Cardiac septum (tissue), 1 donor: ENCODE measurements around the gene PDE9A. TPM values are rescaled to one million over a fixed set of nuclear protein-coding genes. Genes with fewer than 3 reads are reported as not detected.

Experiments
- DNase-seq: peaks from one replicate; pipeline ENCODE4 v3.0.0-alpha.2; 2020; ENCODE audit warnings: low spot score
- intact Hi-C: fragments of 100-400 bp; cut with DNase I; formaldehyde crosslinking; loops from one replicate; pipeline ENCODE4 v1.14.0; 2022
- total RNA-seq: library from RNA; stranded (reverse); fragmentation: NEBNext Ultra II Directional; extraction: Animal tissue kit (Norgen Biotek cat#: 25700); gene quantifications from one replicate; pipeline ENCODE4 v1.2.1, GENCODE V29; 2021
- donor health status: DM: no; HTN: no; CAD: no.

Gene PDE9A
- total RNA-seq, 1 donor from 2014 or later = 1.1 TPM

DNA sequence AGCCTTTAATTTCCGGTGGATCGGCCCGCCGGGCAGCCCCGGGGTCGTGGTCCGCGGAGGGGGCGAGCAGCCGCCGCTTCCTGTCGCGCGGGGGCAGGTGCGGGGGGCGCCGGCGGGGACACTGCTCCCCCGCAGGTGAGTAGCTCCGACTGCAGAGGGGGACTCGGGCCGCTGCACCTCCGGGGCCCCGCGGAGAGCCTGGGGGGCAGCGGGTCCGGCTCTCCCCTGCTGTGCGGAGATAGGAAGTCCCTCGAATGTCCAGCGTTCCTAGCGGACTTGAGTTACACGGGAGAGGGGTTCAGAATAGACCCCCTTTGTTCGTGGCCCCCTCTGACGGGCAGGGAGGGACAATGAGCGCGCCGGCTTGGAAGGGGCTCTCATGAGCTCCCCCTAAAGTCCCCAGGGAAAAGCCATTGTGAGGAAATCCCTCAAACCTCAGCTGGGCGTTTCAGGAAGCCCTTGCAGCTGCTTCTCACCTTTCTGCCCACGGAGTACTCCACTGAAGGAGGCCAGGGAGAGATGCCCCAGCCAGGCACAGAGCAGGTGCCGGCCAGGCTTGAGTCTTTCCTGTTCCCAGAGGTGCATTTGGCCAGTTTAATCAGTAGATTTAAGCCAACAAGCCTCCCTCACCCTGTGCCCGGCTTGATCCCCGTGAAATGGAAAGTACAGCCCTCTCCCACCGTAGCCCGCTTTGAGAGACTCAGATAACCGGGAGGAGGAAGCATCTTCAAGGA is 925 bp downstream of the PDE9A start:
- DNase-seq = no peak
- intact Hi-C loops = loop anchor here (5.0 to 10.0 kb wide), 2 partner anchors 70 to 163 kb away; no protein-coding TSS in a partner anchor

DNA sequence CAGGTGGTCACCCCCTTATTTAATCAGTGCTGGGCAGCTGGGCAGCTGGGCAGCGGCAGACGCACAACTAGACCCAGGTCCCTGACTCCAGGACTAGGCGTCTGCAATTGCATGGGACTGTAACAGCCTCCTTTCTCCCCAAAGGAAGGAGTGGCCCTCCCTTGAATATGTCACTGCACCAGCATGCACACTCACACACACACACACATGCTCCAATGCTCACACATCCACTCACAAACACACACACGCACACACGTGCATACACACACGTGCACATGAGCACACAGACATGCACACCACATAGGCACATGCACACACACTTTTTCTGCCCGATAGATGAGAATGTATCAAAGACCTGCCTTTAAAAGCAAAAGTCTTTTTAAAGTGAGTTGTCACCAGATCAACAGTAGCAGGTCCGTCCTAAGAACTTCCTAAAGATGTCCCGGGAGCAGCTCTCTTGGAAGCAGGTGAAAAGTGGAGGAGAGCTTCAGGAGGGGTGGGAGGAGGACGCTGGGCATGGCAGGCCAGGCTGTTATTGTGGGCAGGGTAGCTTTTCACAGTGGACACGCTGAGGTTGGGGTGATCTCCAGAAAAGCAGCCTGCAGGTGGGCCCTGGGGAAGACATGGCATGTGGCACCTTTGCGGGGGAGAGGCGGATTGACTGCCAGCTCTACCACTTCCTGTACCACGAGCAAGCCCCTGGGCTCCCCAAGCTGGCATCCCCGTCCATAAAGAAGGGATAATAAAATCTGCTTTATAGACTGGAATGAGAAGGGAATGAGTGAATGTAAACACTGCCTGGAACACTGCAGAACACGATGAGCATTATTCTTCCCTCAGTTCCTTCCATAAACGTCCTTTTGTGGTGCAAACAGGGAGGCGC is 1.7 kb downstream of the PDE9A start:
- no peak for DNase-seq
- intact Hi-C loops = loop anchor here (5.0 to 10.0 kb wide), 2 partner anchors 70 to 162 kb away; no protein-coding TSS in a partner anchor

DNA sequence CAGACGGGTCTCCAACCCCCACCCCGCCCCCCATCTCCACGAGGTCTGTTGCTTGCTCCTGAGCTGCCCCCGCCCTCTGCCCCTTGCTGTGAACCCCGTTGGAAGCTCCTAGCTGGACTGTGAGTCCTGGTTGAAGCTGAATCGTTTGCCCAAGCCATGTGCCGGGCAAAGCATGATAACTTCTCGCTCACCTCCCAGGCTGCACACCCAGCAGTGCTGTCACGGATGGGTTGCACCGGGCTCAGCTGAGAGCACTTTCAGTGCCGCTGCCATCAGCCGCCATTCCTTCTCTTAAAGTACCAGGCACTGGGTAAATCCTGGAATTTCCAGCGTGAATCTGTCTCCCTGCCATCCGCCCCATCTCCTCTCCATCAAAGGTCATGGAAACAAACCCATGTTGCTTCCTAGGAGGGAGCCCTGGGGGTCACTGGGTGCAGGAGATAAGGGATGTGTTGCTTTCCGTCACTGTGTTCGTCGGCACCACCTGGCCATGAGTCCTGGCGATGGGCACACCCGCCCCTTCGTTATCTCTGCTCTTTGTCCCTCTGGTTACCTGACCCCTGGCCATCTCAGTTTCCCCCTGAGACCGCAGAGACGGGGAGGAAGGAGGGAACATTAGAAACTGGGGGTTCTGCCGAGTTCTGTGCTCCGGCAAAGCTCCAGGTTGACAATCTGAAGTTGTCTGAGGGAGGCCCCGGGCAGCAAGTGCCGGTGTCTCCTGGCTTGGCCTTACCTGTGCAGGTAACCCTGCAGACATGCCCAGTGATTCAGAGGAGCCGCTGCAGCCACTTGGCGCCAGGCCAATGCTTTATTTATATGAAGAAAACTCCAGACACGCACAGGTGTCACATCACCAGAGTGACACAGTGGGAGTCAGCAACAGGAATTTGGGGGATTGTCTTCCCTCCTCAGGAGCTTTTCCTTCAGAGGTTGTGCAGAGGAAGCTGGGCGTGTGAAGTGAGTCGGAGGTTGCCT is 2.7 kb downstream of the PDE9A start:
- intact Hi-C loops = loop anchor here (10.0 kb wide), 1 partner anchor 69 kb away; no protein-coding TSS in a partner anchor

DNA sequence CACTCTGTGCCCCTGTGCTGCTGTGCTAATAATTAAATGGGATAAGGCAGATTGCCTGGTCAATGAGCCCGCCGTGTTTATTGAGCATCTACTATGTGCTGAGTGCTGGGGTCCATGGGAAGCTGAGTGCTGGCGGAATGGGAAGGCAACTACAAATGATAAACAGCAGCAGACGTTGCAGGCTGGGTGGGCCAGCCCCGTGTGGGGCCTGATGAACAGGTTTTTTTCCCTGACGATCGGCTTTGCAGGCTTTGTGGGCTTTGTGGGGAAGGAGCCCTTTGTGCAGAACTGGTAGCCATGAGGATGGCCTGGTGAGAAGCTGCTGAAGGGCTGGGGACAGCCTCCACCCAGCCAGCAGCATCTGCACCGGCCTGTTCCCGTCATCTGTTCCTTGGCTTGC is 3.5 kb downstream of the PDE9A start:
- no peak for DNase-seq
- intact Hi-C loops = loop anchor here (10.0 kb wide), 1 partner anchor 68 kb away; no protein-coding TSS in a partner anchor

More for the DNA sequence above, 2.7 kb downstream of the PDE9A start:
- DNase-seq = no peak

DNA sequence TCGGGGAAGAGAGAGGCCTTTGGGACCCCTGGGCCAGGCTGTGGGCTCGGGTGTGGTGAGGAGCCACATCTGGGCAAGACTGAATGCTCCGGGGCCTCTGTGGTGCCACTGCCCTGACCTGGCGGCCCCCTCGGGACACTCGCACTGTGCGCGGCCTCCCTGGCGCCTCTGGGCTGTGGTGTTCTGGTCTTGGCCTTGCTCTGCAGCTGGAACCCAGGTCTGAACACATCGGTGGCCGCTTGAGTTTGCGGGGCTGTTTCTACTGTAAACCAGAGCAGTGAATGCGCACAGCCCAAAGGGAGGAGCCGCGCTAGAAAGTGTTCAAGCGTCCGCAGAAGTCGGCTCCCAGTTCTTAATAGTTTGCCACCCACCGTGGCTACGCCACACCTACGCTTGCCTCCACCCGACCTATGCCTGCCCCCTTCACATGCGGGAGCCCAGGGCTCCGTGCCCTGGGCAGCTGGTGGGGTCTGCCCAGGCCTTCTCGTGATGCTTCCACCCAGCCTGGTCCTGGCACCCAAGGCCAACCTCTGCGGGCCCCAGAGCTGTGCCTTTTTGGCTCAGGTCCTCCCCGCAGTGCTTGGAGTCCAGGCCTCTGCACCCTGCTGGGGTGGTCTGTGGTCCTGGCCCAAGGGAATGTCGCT is 4.4 kb downstream of the PDE9A start:
- DNase-seq = no peak
- intact Hi-C loops = loop anchor here (10.0 kb wide), 1 partner anchor 67 kb away; no protein-coding TSS in a partner anchor

DNA sequence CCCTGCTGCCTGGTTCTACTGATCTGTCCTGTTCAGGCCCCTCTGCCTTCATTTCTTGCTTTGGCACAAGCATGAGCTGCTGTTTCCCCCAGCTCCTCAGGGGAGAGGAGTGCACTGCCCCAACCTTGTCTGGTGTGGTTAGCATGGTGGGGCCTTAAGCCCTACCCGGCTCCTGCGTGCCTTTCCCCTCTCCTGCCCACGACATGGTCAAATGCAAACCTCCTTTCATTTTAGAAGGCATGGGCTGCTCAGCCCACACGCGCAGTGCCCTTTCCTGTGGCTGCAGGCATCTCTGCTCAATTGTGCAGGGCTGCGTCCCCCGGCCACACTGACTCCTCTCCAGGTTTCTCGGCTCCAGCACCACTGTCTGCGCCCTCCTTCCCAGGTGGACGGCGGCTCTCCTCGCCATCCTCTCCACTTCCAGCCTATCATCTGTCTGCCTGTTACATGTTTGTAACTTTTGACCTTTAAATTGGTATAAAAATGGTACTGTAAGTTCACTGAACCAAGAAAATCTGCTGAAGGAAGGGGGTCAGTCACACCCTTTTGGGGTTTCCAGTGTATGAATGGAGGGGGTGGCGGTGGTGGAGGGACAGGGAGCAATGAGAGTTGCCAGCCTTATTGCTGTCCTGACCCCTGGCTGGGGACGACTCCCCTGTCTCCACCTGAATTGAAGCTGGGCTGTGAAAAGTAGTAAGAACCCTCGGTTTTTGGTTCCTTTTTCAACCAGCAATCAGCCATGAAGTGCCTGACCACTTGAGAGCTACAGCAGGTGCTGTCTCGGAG is 5.1 kb downstream of the PDE9A start:
- intact Hi-C loops = loop anchor here (10.0 kb wide), 1 partner anchor 66 kb away; no protein-coding TSS in a partner anchor
- no peak for DNase-seq

DNA sequence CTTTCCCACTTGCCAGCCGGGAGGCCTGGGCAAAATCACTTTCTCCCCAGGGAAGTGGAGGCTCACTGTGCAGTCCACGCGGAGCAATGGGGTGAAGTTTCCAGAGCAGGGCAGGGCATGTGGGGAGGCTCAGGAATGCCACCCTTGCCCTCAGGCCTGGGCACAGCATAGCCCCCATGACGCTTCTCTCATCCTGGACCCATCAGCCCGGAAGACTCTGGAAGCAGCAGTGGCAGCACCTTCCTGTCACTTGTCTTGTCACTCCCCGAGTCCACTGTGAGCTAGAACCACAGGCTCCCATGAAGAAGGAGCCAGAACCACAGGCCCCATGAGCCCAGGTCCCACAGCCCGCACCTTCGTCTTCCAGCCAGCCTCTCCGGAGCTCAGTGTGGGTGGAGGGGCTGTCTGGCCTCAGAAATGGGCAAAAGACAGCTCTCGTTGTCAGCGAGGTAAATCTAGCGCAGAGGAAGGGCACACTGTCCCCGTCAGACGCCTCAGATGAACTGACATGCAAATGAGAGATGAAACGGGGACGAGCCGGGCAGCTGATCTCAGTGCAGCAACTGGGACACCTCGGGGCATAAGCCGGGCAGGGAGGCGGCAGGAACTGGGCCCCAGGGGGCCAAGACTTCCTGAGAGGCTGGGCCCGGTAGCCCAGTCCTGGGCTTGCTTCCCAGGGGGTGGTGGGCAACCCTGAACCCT is 6.1 kb downstream of the PDE9A start:
- intact Hi-C loops = loop anchor here (10.0 kb wide), 1 partner anchor 65 kb away; no protein-coding TSS in a partner anchor
- no peak for DNase-seq

DNA sequence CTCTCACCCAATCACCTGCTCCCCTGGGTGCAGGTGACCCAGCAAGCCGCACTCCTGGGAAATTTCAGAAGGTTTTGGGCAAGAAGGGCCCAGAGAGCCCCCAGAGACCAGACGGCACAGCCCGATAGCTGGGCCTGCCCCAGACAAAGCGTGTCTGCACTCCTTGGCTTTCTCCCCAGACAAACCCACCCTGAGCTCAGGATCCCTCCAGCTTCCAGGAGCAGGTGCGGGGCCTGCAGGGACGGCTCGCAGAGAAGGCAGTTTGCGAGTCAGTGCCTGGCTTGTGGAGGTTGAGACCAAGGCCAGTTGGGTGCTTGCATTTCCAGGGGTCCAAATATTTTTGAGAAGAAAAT is 6.7 kb downstream of the PDE9A start:
- intact Hi-C loops = no loop called here

DNA sequence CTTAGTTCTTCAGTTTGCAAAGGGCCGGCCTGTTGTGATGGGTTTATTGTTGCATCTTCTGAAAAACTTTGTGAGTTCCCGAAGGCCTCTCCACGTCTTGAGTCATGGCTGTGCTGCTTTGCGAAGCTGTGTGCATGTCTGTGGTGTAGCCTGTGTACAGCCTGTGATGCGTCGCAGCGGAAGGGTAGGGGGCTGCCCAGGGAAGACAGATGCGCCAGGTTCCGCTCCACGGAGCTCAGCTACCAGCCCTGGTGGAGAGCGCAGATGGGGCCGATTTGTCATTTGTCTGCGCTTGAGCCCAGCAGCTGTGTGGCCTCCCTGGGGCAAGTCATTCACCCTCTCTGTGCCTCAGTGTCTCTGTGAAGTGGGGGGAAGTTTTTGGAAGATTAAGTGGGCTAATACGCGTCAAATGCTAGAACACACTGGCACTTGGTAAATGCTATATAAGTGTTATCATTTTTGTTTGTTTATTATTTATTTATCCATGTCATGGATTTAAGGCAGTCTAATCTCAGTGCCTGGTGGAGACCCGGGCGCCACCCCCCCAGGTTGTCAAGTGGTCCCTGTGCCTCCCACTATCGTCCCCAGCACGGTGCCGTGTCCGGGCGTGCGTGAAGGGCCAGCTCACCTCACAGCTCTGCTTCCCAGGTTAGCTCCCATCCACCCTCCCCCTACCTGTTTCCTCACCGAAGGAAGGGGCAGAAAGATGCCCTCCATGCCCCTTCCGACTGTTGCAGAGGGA is 8.4 kb downstream of the PDE9A start:
- intact Hi-C loops = no loop called here
- no peak for DNase-seq

More for the DNA sequence above, 6.7 kb downstream of the PDE9A start:
- DNase-seq = no peak

DNA sequence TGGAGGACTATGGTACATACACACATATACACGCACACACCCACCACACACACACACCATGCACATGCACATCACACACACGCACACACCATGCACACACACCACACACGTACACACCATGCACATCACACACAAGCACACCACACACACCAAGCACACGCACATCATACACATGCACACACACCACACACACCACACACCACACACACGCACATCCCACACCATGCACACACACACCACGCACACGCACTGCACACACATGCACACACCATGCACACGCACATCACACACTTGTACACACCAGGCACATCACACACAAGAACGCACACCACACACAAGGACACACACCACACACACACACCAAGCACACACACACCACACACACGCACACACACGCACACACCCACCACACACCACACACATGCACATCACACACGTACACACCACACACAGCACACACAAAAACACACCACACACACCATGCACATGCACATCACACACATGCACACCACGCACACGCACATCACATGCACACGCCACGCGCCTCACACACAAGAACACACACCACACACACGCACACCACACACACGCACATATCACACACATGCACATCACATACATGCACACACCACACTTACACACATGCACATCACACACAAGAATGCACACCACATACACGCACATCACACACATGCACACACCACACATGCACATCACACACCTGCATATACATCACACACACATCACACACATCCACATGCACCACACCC is 9.2 kb downstream of the PDE9A start:
- no peak for DNase-seq
- intact Hi-C loops = no loop called here

DNA sequence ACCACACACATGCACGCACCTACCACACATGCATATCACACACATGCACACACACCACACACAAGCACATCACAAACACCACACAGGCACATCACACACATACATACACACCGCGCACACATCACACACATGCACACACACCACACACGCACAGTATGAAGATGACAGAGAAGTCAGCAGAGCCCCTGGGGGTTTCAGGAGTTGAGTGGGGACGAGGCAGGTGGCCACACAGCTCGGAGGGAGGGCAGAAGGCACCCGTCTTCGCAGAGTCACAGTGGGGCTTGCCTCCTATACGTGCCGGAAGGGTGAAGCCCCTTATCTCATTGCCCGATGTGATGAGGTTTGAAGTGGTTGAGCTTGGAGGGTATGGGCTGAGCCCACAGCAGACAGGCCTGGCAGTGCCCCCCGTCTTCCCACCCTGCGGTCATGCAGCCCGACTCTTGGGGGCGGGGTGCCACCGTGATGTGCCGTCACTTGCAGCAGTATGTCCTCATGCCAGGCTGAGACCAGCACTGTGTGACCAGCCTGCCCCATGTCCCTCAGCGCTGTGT is 9.9 kb downstream of the PDE9A start:
- DNase-seq = no peak
- intact Hi-C loops = no loop called here

DNA sequence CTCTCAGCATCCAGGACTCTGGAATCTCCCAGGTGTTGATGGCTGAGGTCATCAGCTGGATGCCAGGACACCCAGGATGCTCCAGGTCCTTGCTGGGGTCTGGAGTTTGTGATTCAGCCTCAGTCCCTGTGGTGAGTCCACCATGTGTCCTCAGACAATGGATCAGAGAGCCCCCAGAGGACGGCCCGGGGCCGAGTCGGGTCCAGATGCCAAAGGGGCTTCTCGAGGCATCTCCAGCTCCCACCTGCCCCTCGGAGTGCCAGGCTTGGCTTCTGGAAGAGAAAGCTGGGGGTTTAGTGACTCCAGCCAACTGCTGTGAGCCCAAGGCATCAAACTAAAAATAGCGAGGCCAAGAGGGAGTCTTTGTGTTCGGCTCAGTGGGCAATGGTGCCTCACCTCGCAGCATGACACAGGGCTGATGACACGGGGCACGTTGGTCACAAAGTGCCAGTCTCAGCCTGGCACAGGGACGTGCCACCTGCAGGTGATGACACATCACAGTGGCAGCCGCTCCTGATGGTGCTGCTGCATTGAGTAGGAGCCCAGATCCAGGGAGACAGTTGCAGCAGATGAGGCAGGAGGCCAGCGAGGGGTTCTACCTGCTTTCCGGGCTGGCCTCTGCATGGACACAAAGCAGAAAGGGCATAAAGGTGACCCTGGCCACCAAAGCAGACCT is 10.6 kb downstream of the PDE9A start:
- intact Hi-C loops = no loop called here

DNA sequence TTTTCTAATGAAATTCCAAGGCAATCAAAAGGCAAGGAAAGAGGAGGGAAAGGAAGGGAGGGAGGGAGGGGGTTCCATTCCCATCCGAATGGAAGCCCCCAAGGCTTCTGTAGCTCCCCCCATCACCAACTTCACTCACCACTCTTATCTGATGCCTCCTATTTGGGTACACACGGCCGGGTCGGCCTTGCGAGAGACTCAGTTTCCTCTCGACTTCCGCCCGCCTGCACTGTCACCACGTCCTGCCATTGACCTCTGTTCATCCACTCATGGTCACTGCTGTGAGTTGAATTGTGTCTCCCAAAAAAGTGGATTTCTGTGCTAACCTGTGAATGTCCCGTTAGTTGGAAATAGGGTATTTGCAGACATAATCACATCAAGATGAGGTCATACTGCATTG is 11.2 kb downstream of the PDE9A start:
- no peak for DNase-seq
- intact Hi-C loops = no loop called here

More for the DNA sequence above, 10.6 kb downstream of the PDE9A start:
- DNase-seq = no peak

DNA sequence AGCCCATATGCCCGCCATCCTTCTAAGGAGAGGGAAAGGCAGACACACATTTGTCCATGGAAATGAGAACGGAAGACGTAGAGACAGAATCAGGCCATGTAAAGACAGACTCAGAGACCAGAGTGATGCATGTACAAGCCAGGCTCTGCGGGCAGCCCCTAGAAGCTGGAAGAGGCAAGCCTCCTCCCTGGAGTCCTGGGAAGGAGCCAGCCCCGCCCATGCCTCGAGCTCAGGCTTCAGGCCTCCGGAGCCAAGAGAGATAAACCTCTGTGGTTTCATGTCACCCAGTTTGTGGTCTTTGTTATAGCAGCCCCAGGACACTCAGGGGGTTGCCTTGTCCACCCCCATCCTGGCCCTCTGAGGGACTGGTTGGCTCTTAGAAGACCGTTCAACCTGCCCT is 11.6 kb downstream of the PDE9A start:
- no peak for DNase-seq
- intact Hi-C loops = no loop called here

DNA sequence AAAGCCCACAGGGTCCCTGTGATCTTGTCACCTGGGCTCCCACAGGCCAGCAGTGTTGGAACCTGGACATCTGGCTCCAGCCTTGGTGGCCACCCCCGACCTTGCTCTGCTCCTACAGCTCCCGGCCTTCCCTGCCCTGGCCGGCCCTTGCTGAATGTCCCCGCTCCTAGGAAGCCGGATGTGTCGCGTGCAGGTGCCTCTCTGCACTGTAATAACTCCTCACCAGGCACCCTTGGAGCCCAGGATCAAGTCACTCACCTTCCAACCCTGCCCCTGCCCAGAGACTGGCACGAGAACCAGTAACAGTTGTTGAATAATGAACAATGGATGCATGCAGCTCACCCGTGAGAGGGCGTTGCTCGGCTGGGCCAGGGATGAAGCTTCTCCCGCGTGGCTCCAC is 12.1 kb downstream of the PDE9A start:
- intact Hi-C loops = no loop called here
- no peak for DNase-seq
